SK-N-MC (cell line): ENCODE measurements around the gene F3.

Experiments
- EZH2 ChIP-seq: fragments of 200-600 bp; sonication (generic); IDR thresholded peaks from one replicate; pipeline ENCODE4 v1.6.1; 2017; ENCODE audit warnings: antibody characterized with exemption
- POLR2AphosphoS5 ChIP-seq: IDR thresholded peaks from 2 replicates; pipeline ENCODE4 v1.6.1; 2012; ENCODE audit warnings: mild to moderate bottlenecking, low read depth, low read length, borderline replicate concordance

GRCh38 chr1:94572780-94573179 lies 31.2 kb upstream of the F3 start:
- TF ChIP-seq POLR2AphosphoS5 (no peak), EZH2 (no peak)
